OCI-M2 (cell line): ENCODE results near the gene EXD2.

ENCODE experiments used
- DNase-seq: peaks from one replicate; lab custom pipeline; 2025; ENCODE audit not compliant: unreplicated experiment; lab: John Stamatoyannopoulos, UW

Gene EXD2

DNA sequence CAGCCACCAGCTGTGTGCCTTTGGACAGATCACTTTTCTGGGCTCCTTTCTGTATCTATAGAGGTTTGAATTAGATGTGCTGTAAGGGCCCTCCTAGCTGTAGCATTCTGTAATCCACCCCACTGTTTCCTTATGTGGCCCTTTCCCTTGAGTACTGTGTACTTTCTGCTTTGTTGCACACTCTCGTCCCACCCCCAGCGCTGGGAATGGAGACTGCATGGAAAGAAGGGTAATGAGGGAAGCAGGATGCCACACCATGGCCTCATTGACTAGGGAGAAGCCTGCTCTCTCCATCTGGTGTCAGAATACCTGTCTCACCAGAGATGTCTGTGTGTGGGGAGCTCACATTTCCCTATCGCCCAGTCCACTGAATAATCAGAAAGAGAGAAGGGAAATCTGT is 55.0 kb downstream of the EXD2 start:
- DNase-seq = no peak

GRCh38 chr14:69247676-69248440 is 56.6 kb downstream of the EXD2 start:
- DNase-seq = no peak

DNA sequence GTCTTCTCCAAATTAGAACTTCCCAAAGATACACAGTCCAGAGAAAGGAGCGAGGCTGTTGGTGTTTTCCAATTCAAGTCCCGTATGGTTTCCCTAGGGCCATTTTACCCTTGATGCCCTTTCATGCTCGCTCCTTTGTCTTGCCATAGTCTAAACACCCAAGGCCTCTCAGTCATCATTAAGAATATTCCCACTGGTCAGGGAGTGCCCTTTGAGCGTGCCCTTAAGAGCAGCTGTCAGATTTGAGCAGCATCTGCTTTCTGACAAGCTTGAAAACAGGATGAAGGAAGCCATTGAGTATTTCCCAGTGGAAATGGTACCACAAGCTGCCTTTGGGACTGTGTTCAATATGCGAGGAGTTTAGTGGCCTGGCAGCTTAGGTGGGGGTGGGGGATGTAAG is 58.3 kb downstream of the EXD2 start:
- DNase-seq = no peak

- DNase-seq = no peak
Measured at GRCh38 chr14:69252851-69253250, 61.6 kb downstream of the EXD2 start.

DNA sequence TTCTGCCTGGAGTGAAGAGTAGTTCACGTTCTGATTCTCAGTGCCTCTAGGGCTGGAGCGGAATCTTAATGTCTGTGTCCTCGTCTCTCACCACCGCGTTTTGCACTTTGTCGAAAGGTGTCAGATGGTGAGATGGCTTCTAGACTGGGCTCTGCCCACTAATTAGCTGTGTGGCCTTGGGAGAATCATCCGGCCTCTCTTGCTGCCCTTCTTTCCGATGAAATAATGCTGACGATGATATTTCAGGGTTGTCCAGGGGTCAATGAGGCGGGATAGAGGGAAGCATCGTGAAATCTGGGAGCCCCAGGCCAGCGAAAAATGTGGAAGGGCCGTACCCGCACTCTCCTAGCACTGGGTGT is 67.8 kb downstream of the EXD2 start:
- DNase-seq = no peak

- no peak for DNase-seq
Measured at GRCh38 chr14:69259527-69260189, 68.4 kb downstream of the EXD2 start, which contains the start of gene GALNT16. TSS of gene GALNT16 (plus strand) at chr14:69260158. CDS start at chr14:69260291, 133 bp downstream.

- DNase-seq = no peak
Measured at GRCh38 chr14:69260190-69260860, 69.0 kb downstream of the EXD2 start.

GRCh38 chr14:69260861-69261564 is 69.7 kb downstream of the EXD2 start:
- no peak for DNase-seq

DNA sequence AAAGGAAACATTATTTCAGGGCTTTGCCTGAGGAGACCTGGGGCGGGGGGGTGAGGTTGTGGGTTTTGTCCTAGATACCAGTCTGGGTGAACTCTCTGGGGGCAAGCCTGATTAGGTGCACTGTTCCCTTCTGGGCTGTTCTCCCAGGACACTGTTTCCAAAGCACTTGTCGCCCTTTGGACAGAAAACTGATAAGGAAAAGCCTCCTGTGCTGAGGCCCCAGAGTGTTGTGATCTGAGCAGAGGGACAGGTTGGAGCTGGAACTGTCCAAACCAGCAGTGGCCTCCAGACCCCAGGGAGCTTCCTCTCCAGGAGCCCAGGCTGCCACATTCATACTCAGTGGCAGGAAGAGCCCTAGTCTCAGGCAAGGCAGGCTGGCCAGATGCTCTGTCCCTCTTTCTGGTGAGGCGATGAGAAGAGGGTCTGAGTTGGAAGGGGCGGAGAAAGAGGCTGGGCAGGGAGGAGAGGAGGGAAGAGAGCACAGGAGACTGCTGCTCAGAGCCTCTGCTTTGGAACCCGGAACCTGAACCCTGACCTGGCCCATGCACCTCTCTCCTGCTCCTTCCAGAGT is 70.5 kb downstream of the EXD2 start:
- no peak for DNase-seq

DNA sequence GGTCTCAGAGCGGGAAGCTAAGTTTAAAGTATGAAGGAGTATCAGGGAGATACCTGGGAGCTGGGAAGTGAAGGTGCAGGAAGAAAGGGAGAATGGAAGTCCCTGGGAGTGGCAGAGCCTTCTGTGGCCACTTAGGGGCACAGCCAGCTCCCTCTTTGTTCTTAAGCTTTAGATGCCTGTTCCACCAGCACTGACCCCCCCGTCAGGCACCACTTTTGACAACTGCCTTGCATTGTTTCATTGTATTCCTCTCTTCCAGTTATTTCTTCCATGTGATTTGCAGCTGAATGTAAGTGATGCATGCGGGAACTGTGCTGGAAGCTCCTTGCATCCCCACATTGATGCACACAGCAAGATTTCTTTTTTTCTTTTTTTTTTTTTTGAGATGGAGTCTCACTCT is 71.2 kb downstream of the EXD2 start:
- no peak for DNase-seq

DNA sequence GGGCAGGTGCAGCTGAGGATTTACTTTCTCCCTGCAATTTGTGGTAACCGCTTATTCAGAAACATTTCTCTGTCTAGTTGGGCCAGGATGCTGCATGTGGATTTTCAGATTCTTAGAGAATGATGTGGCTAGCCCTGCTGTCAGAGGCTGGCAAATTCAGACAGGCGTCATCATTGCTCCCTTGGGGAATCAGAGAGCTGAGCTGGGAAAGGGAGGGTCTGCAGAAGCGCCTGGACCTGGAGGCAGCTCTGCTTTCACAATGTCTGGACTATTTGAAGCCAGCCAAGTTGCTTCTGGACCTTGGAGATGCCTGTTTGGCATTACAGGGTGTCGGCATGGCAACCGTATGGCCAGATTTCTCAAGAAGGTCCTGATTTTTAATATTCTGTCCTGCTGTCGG is 72.1 kb downstream of the EXD2 start:
- no peak for DNase-seq

DNA sequence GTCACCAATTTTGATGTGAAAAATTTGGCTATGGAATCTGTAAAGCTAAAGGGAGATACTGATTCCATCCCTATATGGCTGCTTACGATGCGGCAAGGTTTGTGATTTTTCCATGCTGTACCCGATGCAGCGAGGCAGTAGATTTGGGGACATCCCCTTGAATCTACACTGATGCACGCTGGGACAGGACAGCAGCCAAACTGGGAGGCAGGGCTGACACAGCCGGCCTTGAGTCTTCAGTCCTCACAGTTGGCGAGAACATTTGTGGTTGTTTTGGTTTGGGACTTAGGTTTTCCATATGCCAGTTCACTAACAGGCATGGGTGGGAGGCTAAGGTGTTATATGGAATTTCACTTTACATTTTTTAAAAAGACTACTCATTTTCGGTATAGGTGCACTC is 72.5 kb downstream of the EXD2 start:
- no peak for DNase-seq

GRCh38 chr14:69266572-69267345 is 75.5 kb downstream of the EXD2 start:
- no peak for DNase-seq

DNA sequence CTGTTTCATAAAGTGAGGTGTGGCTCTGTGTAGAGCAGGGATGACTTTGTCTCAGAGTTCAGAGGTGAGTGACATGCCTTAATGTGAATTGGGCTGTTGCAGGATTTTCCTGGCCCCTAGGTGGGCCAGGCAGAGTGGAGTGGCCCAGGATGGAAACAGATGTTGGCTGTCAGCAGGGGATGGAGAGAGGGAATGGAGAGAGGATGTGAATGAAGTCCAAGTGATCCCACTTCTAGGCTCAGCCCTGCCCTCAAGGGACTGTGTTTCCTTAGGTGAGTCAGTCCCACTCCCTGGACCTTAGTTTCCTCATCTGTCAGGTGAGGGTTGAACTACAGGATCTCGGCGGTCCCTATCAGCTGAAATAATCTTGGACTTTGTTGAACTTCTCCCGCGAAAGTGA is 76.2 kb downstream of the EXD2 start:
- DNase-seq = no peak

- DNase-seq = no peak
Measured at GRCh38 chr14:69268223-69268622, 76.9 kb downstream of the EXD2 start.

DNA sequence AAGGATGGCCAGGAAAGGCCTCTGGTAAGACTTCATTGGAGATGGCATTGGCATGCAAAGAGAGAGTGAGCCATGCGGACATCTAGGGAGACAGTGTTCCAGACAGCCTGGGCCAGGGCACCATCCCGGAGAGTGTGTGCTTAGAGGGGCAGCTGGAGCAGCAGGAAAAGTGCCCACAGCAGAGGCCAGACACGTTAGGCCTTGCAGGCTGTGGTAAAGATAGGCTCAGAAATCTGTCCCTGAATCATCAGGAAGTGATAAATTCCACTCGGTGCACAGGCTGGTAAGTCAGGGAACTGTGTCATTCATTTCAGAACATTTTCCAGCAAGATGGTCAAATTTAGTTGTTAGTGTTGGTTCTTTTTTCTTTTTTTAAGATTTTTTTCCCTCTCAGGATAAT is 77.5 kb downstream of the EXD2 start:
- DNase-seq = no peak

- no peak for DNase-seq
Measured at GRCh38 chr14:69269381-69269780, 78.1 kb downstream of the EXD2 start.

DNA sequence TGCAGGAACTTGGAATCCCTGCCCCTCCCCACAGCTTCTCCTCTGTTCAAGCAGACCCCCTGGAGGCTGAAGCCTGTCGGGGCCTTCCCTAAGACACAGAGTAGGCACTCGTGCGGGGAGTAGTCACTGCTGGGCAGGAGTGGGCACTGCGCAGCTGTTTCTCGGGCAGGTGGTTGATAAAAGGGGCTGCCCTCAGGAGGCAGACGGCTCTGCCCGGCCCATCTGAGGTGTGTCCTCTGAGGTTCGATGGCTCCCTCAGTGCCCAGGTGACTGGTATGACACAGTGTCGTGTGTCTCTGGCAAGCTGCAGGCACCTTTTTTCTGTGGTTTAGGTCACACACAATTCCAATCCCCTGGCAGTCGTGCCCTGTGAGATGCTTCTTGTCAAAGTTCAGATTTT is 78.8 kb downstream of the EXD2 start:
- no peak for DNase-seq

- DNase-seq = no peak
Measured at GRCh38 chr14:69270795-69271708, 79.8 kb downstream of the EXD2 start.
